Stimulated activated naive CD8-positive, alpha-beta T cell treated with anti-CD3 and anti-CD28 coated beads, Interleukin-15, Interleukin-2, amounts not matched to agents 100 ng/mL and 50 ng/mL, for 24 hours (primary cell): ENCODE measurements around the gene SLF2.
A peak's percentile ranks its signal among the peaks of the same experiment; 100 is the strongest.

ENCODE experiments used
- H3K27ac Mint-ChIP-seq: one replicate; pipeline ENCODE4 v1.8.0; 2021; ENCODE audit warnings: mild to moderate bottlenecking, mixed read lengths
- H3K27me3 Mint-ChIP-seq: one replicate; pipeline ENCODE4 v1.8.0; 2021; ENCODE audit warnings: mixed read lengths
- H3K36me3 Mint-ChIP-seq: one replicate; pipeline ENCODE4 v1.8.0; 2021; ENCODE audit warnings: low read depth, mixed read lengths
- H3K4me1 Mint-ChIP-seq: one replicate; pipeline ENCODE4 v1.8.0; 2021; ENCODE audit warnings: low read depth, mixed read lengths
- H3K4me3 Mint-ChIP-seq: one replicate; pipeline ENCODE4 v1.8.0; 2021; ENCODE audit warnings: mild to moderate bottlenecking, mixed read lengths
- H3K9me3 Mint-ChIP-seq: one replicate; pipeline ENCODE4 v1.8.0; 2021; ENCODE audit warnings: mixed read lengths

Gene SLF2, protein sequence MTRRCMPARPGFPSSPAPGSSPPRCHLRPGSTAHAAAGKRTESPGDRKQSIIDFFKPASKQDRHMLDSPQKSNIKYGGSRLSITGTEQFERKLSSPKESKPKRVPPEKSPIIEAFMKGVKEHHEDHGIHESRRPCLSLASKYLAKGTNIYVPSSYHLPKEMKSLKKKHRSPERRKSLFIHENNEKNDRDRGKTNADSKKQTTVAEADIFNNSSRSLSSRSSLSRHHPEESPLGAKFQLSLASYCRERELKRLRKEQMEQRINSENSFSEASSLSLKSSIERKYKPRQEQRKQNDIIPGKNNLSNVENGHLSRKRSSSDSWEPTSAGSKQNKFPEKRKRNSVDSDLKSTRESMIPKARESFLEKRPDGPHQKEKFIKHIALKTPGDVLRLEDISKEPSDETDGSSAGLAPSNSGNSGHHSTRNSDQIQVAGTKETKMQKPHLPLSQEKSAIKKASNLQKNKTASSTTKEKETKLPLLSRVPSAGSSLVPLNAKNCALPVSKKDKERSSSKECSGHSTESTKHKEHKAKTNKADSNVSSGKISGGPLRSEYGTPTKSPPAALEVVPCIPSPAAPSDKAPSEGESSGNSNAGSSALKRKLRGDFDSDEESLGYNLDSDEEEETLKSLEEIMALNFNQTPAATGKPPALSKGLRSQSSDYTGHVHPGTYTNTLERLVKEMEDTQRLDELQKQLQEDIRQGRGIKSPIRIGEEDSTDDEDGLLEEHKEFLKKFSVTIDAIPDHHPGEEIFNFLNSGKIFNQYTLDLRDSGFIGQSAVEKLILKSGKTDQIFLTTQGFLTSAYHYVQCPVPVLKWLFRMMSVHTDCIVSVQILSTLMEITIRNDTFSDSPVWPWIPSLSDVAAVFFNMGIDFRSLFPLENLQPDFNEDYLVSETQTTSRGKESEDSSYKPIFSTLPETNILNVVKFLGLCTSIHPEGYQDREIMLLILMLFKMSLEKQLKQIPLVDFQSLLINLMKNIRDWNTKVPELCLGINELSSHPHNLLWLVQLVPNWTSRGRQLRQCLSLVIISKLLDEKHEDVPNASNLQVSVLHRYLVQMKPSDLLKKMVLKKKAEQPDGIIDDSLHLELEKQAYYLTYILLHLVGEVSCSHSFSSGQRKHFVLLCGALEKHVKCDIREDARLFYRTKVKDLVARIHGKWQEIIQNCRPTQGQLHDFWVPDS

DNA sequence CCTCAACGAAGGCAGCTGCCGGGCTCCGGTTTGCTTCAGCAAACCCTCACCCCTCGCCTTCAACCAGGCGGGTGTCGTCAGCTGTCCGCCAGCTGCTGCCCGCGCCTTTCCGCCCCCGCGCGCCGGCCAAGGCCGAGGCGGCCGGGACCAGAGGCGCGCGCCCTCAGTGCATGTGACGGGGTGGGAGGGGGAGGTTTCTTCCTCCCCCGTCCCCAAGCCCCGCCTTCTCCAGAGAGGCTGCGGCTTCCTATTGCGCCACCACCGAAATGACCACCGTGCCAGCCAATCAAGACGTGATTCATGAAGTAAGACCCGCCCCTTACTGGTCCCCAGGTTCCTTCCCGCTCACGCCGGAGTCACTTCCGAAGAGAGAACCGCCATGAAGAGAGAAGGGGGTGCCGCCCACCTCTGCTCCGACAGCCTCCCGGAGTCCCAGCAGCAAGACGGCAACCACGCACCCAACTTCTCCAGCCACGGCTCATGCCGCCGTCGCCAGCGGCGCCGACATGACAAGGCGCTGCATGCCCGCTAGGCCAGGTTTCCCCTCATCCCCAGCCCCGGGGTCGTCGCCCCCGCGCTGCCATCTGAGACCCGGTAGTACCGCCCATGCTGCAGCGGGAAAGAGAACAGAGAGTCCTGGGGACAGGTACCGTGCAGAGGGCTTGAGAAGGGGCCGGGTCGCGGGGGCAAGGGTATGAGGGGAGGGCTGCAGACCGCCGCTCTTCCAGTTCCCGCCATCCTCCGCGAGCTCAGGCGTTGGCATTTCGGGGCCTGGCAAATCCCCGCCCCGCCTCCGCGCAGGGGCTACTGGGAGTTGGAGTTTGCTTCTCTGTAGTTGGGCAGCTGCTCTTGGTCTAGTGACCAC lies at the start of gene SLF2:
Gene SLF2 (plus strand): TSS at position 359 of the 865 bp plus-strand sequence. CDS start 148 bp downstream, at position 507.
- H3K27me3 Mint-ChIP-seq: no peaks in the 10 kb centered on the region
- peak within 1 kb of the TSS; percentile 97 for H3K27ac Mint-ChIP-seq
- H3K4me1 Mint-ChIP-seq: peaks cover 48% of the 10 kb centered on the region
- H3K36me3 Mint-ChIP-seq: peaks cover 32% of the 10 kb centered on the region
- no peaks in the 10 kb centered on the region for H3K9me3 Mint-ChIP-seq
- H3K4me3 Mint-ChIP-seq: peak within 1 kb of the TSS; percentile 98

GRCh38 chr10:100863433-100863832 lies 49.3 kb upstream of the SLF2 start:
- H3K36me3 Mint-ChIP-seq: no peaks in the 10 kb centered on the region
- no peak overlapping the region for H3K4me3 Mint-ChIP-seq
- H3K27ac Mint-ChIP-seq: no peak overlapping the region
- no peaks in the 10 kb centered on the region for H3K9me3 Mint-ChIP-seq
- peaks cover 51% of the 10 kb centered on the region for H3K27me3 Mint-ChIP-seq
- H3K4me1 Mint-ChIP-seq: no peaks in the 10 kb centered on the region

DNA sequence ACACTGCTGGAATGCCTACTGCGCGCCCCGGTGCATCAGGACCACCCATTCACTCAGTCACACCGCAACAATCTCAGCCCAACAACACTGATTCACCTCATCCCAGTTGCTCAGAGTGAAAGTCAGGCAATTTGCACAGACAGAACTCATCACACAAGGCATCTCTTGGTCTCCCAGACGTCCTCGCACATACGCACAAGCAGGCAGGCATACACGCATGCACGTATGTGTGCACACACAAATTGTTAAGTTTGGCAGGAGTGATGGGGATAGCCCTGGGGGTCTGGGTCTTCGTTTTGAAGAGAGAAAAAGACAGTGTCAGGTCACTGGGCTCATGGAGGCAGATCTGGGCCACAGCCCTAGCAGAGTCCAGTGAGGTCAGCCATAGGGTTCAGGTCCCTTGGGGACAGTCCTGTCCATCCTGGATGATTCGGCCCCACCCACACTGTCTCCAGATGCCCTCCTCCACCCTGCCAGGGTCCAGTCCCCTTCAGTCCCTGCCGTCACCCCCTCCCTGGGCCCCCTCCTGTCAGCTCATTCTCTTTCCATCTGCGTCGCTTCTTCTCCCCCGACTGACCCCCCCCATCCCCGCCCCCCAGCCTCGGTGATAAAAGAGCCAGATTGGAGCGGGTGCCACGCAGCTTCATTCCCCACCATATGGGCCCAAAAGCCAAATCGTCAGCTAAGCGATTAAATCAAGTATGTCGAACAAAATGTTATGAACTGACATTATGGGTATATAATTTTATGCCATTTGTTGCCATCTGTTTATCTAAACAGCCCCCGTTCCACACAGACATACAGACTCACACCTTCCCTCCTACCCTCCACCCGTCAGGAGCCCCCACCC lies 48.5 kb upstream of the SLF2 start:
- H3K27ac Mint-ChIP-seq: no peak overlapping the region
- no peaks in the 10 kb centered on the region for H3K36me3 Mint-ChIP-seq
- H3K4me1 Mint-ChIP-seq: no peaks in the 10 kb centered on the region
- no peaks in the 10 kb centered on the region for H3K9me3 Mint-ChIP-seq
- peaks cover 42% of the 10 kb centered on the region for H3K27me3 Mint-ChIP-seq
- no peak overlapping the region for H3K4me3 Mint-ChIP-seq

DNA sequence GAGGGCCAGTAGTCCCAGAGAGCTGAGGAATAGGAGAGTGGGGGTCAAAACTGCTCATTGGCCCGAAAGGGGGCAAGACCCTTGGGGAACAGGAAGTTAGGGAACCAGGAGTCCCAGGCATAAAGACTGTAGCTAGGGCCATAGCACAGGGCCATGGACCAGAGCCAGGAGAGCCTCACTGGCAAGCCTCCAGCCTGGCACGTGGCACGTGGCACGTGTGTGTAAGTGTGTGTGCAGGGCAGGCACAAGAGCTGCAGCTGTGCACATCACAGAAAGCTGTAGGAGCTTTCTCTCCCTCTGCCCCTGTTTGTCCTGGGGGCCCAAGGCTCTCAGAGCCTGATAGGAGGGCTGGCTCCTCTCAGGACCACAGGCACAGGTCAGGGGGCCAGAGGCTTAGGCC lies 47.8 kb upstream of the SLF2 start:
- Mint-ChIP-seq H3K27me3 (peaks cover 37% of the 10 kb centered on the region), H3K9me3 (no peaks in the 10 kb centered on the region)

DNA sequence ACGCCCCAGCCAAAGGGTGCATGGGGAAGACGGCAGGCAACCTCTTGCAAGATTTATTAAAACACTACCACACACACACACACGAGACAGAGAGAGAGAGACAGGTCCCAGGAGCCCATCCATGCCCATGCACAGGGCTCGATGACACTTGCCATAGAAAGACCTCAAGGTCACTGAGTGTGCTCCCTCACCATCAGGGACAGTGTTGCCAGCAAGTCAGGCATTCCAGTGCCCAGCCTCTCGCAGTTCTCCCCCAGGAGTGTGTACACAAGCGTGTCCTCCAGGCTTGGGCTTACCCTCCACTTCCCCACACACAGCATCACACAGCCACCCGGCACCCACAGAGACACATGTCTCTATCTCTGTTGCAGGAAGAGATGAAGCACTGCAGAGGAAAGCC lies 46.8 kb upstream of the SLF2 start:
- H3K4me3 Mint-ChIP-seq: no peak overlapping the region
- no peak overlapping the region for H3K27ac Mint-ChIP-seq
- no peaks in the 10 kb centered on the region for H3K9me3 Mint-ChIP-seq
- H3K36me3 Mint-ChIP-seq: no peaks in the 10 kb centered on the region
- H3K27me3 Mint-ChIP-seq: peaks cover 37% of the 10 kb centered on the region
- H3K4me1 Mint-ChIP-seq: no peaks in the 10 kb centered on the region

More for the DNA sequence above, 47.8 kb upstream of the SLF2 start:
- H3K27ac Mint-ChIP-seq: no peak overlapping the region
- no peaks in the 10 kb centered on the region for H3K4me1 Mint-ChIP-seq
- no peaks in the 10 kb centered on the region for H3K36me3 Mint-ChIP-seq
- H3K4me3 Mint-ChIP-seq: no peak overlapping the region

DNA sequence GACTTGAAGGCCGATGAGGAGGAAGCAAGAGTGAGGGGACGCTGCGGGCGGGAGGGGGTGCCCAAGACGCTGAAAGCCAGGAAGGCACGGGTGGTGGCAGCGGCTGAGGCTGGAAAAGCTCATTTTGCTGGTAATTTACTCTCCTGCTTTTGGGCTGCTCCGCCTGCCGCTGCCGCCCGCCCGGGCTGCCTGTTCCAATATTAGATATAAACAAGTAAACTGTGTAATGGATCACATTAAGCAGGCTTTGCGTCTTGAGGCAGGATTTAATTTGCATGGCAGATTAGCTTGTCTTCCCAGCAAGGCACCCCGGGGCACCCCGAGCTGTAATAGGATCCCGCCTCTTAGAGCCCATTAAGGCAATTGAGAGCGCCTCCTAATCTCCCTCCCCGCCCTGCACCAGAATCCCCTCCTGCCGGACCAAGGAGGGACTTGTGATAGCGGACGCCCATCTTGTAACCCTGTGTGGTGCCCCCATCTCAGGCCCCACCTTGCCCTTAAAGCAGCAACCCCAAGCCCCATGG lies 46.1 kb upstream of the SLF2 start:
- Mint-ChIP-seq H3K36me3 (no peaks in the 10 kb centered on the region), H3K4me3 (no peak overlapping the region), H3K4me1 (no peaks in the 10 kb centered on the region), H3K27me3 (peaks cover 35% of the 10 kb centered on the region), H3K9me3 (no peaks in the 10 kb centered on the region), H3K27ac (no peak overlapping the region)

GRCh38 chr10:100867261-100867963 lies 45.4 kb upstream of the SLF2 start:
- no peak overlapping the region for H3K27ac Mint-ChIP-seq
- H3K4me1 Mint-ChIP-seq: no peaks in the 10 kb centered on the region
- H3K36me3 Mint-ChIP-seq: no peaks in the 10 kb centered on the region
- H3K9me3 Mint-ChIP-seq: no peaks in the 10 kb centered on the region
- H3K27me3 Mint-ChIP-seq: peaks cover 27% of the 10 kb centered on the region
- H3K4me3 Mint-ChIP-seq: no peak overlapping the region

DNA sequence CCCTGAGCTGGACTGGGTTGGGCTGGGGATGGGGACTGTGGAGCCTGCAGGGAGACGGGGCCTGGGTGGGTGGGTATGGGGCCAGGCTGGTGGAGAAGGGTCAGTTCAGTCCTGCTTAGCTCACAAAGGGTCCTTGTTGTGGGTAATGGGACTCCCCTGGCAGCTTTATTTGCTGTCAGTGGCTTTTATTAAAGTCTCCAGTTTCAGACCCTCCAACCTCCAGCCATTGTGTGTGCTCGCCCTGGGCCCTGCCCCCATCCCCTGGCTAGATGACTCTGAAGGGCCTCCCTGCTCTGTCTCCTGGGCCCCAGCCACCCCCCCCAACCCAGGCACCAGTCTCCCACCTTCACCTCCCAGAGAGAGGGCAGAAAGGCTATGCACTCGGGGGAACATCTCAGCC lies 44.4 kb upstream of the SLF2 start:
- Mint-ChIP-seq H3K4me1 (no peaks in the 10 kb centered on the region), H3K4me3 (no peak overlapping the region), H3K27me3 (peaks cover 28% of the 10 kb centered on the region), H3K9me3 (no peaks in the 10 kb centered on the region), H3K27ac (no peak overlapping the region), H3K36me3 (no peaks in the 10 kb centered on the region)

DNA sequence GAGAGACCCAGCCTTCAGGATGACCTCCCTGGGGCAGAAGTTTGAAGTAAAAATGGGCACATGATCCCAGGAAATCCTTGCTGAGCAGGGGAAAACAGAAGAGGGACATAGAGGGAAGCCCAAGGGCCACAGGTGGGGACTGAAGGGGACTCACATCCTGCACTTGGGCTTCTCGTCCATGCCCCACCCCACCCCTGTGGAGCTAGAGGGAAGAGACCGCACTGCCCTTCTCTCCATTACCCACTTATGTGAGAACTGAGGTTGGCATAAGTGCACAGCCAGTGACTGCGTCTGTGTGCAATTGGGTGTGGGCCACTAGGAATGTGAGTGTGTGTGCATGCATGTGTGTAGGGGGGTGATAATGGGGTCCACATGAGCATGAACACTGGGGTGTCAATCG lies 43.4 kb upstream of the SLF2 start:
- Mint-ChIP-seq H3K4me3 (no peak overlapping the region), H3K36me3 (no peaks in the 10 kb centered on the region), H3K9me3 (no peaks in the 10 kb centered on the region), H3K27me3 (peaks cover 22% of the 10 kb centered on the region), H3K27ac (no peak overlapping the region), H3K4me1 (no peaks in the 10 kb centered on the region)

DNA sequence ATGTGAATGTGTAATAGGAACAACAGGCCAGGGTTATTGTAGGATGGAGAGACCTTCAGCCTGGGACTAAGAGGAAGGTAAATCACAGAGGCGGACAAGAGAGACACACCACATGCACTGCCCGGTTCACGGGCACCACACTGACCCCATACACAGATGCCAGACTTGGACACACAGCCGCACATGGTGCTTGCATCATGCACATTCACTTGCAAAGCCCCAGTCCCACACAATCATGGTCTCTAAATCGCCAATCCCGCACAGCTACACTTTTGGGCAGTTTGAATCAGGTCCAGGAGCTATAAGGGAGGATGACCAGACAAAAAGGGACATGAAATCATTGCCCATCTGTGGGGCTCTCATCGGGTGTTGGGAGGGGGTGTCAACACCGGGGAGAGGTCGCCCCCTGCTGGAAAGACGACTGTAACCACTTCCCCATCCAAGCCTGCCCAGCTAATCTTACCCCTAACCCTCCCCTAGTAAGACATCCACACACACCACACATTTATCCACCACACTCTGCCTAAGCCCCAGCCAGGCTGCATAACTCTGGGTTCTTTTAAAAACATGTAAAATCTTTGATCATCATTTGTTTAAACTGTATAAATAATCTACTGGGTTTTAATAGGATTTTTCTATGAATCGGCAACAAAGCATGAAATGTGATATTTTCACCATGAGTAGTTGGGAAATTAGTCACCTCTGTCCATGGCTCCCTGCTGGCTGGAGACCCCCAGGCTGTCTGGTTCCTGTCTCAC lies 40.5 kb upstream of the SLF2 start:
- Mint-ChIP-seq H3K27me3 (peaks cover 11% of the 10 kb centered on the region), H3K4me3 (no peak overlapping the region), H3K27ac (no peak overlapping the region), H3K36me3 (no peaks in the 10 kb centered on the region), H3K9me3 (no peaks in the 10 kb centered on the region), H3K4me1 (no peaks in the 10 kb centered on the region)

- no peaks in the 10 kb centered on the region for H3K4me1 Mint-ChIP-seq
- no peaks in the 10 kb centered on the region for H3K9me3 Mint-ChIP-seq
- no peak overlapping the region for H3K4me3 Mint-ChIP-seq
- H3K36me3 Mint-ChIP-seq: no peaks in the 10 kb centered on the region
- H3K27ac Mint-ChIP-seq: no peak overlapping the region
- peaks cover 15% of the 10 kb centered on the region for H3K27me3 Mint-ChIP-seq
These were observed 39.5 kb upstream of the SLF2 start for GRCh38 chr10:100873146-100873826.

GRCh38 chr10:100873827-100874326 lies 38.9 kb upstream of the SLF2 start:
- peaks cover 15% of the 10 kb centered on the region for H3K27me3 Mint-ChIP-seq
- H3K9me3 Mint-ChIP-seq: no peaks in the 10 kb centered on the region
- H3K4me1 Mint-ChIP-seq: no peaks in the 10 kb centered on the region
- H3K27ac Mint-ChIP-seq: no peak overlapping the region
- H3K36me3 Mint-ChIP-seq: no peaks in the 10 kb centered on the region
- no peak overlapping the region for H3K4me3 Mint-ChIP-seq
